ENCODE measurements around the gene BGN. TPM values are rescaled to one million over a fixed set of nuclear protein-coding genes. Genes with fewer than 3 reads are reported as not detected.

The BGN gene
- total RNA-seq, 6 experiments from 2014 or later = 57.0 to 161 (median 122) TPM

GRCh38 chrX:153522259-153522658 lies 27.5 kb downstream of the BGN start:
- no peaks in the 10 kb centered on the region for H3K36me3 ChIP-seq
- H3K9me3 ChIP-seq = no peaks in the 10 kb centered on the region
- TF ChIP-seq POLR2A (IDR thresholded peaks at IDR 0.05) (no peak), CTCF (IDR thresholded peaks at IDR 0.05) (no peak)
- DNase-seq (no peak), ATAC-seq (no peak)
- 50% methylated on average over 7 of the region's 12 CpGs for WGBS (ENCODE audit: insufficient coverage, low coverage, low lambda C conversion rate, missing lambda C conversion rate)
- no peak overlapping the region for H3K4me3 ChIP-seq
- no peak overlapping the region for H3K27ac ChIP-seq
- H3K4me1 ChIP-seq = no peaks in the 10 kb centered on the region
- intact Hi-C loops (cut with DNase I) = no loop called here
- H3K27me3 ChIP-seq = peaks cover 0 to 15% of the 10 kb centered on the region in 2 donors

GRCh38 chrX:153523269-153523668 lies 28.5 kb downstream of the BGN start:
- intact Hi-C loops (cut with DNase I) = no loop called here
- Histone ChIP-seq H3K9me3 (no peaks in the 10 kb centered on the region), H3K4me1 (no peaks in the 10 kb centered on the region), H3K36me3 (no peaks in the 10 kb centered on the region), H3K4me3 (no peak overlapping the region), H3K27me3 (peaks cover 0 to 15% of the 10 kb centered on the region in 2 donors), H3K27ac (no peak overlapping the region)
- ATAC-seq (no peak), DNase-seq (no peak)
- WGBS (ENCODE audit: insufficient coverage, low coverage, low lambda C conversion rate, missing lambda C conversion rate) = 74% methylated on average over 7 of the region's 7 CpGs
- TF ChIP-seq CTCF (IDR thresholded peaks at IDR 0.05) = no peak

- no peaks in the 10 kb centered on the region for H3K36me3 ChIP-seq
- 83% methylated on average over 2 of the region's 3 CpGs for whole genome bisulfite sequencing (ENCODE audit: insufficient coverage, low coverage, low lambda C conversion rate, missing lambda C conversion rate)
- no peak for DNase-seq
- TF ChIP-seq CTCF (IDR thresholded peaks at IDR 0.05) = no peak
- no peak for TF ChIP-seq POLR2A (IDR thresholded peaks at IDR 0.05)
- no peak for ATAC-seq
- H3K9me3 ChIP-seq = no peaks in the 10 kb centered on the region
- intact Hi-C loops (cut with DNase I) = no loop called here
- H3K4me1 ChIP-seq = no peaks in the 10 kb centered on the region
- H3K27me3 ChIP-seq = peaks cover 0 to 15% of the 10 kb centered on the region in 2 donors
- no peak overlapping the region for H3K4me3 ChIP-seq
- no peak overlapping the region for H3K27ac ChIP-seq
Measured at GRCh38 chrX:153524234-153524633, 29.5 kb downstream of the BGN start.

GRCh38 chrX:153525451-153525850 lies 30.7 kb downstream of the BGN start:
- Histone ChIP-seq H3K27me3 (peaks cover 0 to 9% of the 10 kb centered on the region in 2 donors), H3K9me3 (no peaks in the 10 kb centered on the region), H3K36me3 (no peaks in the 10 kb centered on the region), H3K4me3 (no peak overlapping the region), H3K27ac (no peak overlapping the region), H3K4me1 (no peaks in the 10 kb centered on the region)
- ATAC-seq (no peak), DNase-seq (no peak)
- no peak for TF ChIP-seq CTCF (IDR thresholded peaks at IDR 0.05)
- TF ChIP-seq POLR2A (IDR thresholded peaks at IDR 0.05) = no peak
- WGBS (ENCODE audit: insufficient coverage, low coverage, low lambda C conversion rate, missing lambda C conversion rate) = 63% methylated on average over 4 of the region's 6 CpGs
- intact Hi-C loops (cut with DNase I) = no loop called here

- no peak for ATAC-seq
- no peak for DNase-seq
- Histone ChIP-seq H3K36me3 (no peaks in the 10 kb centered on the region), H3K27ac (no peak overlapping the region), H3K27me3 (peaks cover 0 to 5% of the 10 kb centered on the region in 2 donors), H3K4me1 (no peaks in the 10 kb centered on the region), H3K9me3 (no peaks in the 10 kb centered on the region), H3K4me3 (no peak overlapping the region)
- WGBS (ENCODE audit: insufficient coverage, low coverage, low lambda C conversion rate, missing lambda C conversion rate) = 59% methylated on average over 3 of the region's 7 CpGs
- TF ChIP-seq POLR2A (IDR thresholded peaks at IDR 0.05) (no peak), CTCF (IDR thresholded peaks at IDR 0.05) (no peak)
- intact Hi-C loops (cut with DNase I) = no loop called here
Measured at GRCh38 chrX:153526042-153526441, 31.3 kb downstream of the BGN start.
